ENCODE measurements around the gene GPRIN1.
A peak's percentile ranks its signal among the peaks of the same experiment; 100 is the strongest.

GPRIN1 gene

GRCh38 chr5:176581361-176581760 is 28.6 kb downstream of the GPRIN1 start:
- H3K36me3 ChIP-seq (ENCODE audit: low read length) = no peaks in the 10 kb centered on the region
- H3F3A ChIP-seq (ENCODE audit: insufficient read depth) = no peaks in the 10 kb centered on the region
- no peaks in the 10 kb centered on the region for H3K9me2 ChIP-seq (replicated peaks; ENCODE audit: insufficient read depth, low read length)
- H2AFZ ChIP-seq (ENCODE audit: low read depth, low read length, severe bottlenecking) = no peak overlapping the region
- H3K4me2 ChIP-seq (ENCODE audit: low read depth, low read length, poor library complexity, severe bottlenecking) = no peak overlapping the region
- TF ChIP-seq, protein P1, sequence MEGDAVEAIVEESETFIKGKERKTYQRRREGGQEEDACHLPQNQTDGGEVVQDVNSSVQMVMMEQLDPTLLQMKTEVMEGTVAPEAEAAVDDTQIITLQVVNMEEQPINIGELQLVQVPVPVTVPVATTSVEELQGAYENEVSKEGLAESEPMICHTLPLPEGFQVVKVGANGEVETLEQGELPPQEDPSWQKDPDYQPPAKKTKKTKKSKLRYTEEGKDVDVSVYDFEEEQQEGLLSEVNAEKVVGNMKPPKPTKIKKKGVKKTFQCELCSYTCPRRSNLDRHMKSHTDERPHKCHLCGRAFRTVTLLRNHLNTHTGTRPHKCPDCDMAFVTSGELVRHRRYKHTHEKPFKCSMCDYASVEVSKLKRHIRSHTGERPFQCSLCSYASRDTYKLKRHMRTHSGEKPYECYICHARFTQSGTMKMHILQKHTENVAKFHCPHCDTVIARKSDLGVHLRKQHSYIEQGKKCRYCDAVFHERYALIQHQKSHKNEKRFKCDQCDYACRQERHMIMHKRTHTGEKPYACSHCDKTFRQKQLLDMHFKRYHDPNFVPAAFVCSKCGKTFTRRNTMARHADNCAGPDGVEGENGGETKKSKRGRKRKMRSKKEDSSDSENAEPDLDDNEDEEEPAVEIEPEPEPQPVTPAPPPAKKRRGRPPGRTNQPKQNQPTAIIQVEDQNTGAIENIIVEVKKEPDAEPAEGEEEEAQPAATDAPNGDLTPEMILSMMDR (IDR thresholded peaks at IDR 0.05; ENCODE audit: insufficient read depth, low read length, poor library complexity, severe bottlenecking) = no peak
- TF ChIP-seq EZH2phosphoT487 (conservative IDR thresholded peaks at IDR 0.05; ENCODE audit: low read length) = no peak
- no peak overlapping the region for H3K9ac ChIP-seq (ENCODE audit: low read length)
- no peak overlapping the region for H3K4me3 ChIP-seq (ENCODE audit: insufficient read depth, low read length, poor library complexity, severe bottlenecking)
- H3K27me3 ChIP-seq (ENCODE audit: low read length) = no peaks in the 10 kb centered on the region
- H4K20me1 ChIP-seq (ENCODE audit: low read depth, low read length) = no peaks in the 10 kb centered on the region
- no peak overlapping the region for H3K27ac ChIP-seq (ENCODE audit: low read depth, low read length)
- no peaks in the 10 kb centered on the region for H3K79me2 ChIP-seq (ENCODE audit: insufficient read depth, low read length)
- peaks cover 11% of the 10 kb centered on the region for H3K9me3 ChIP-seq (ENCODE audit: insufficient read depth, low read length)

DNA sequence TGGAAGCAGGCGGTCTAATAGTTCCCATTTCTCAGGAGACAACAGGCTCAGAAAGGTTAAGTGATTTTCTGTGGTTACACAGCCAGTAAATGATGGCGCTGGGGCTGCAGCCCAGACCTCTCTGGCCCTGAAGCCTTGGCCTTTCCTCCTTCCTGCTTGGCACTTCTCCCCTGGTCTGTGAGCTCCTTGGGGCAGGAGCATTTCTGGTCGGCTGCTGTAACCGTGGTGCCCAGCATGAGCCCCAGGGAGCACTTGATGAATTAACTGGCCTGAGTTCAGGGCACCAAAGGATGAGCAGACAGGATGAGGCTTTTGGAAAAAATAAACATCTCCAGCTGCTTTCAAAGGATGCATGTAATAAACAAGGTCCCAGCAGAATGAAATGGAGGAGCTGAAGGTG is 30.6 kb downstream of the GPRIN1 start:
- Histone ChIP-seq H3K79me2 (ENCODE audit: insufficient read depth, low read length) (no peaks in the 10 kb centered on the region), H2AFZ (ENCODE audit: low read depth, low read length, severe bottlenecking) (no peak overlapping the region), H3K4me3 (ENCODE audit: insufficient read depth, low read length, poor library complexity, severe bottlenecking) (no peak overlapping the region), H3K9ac (ENCODE audit: low read length) (no peak overlapping the region), H3F3A (ENCODE audit: insufficient read depth) (no peaks in the 10 kb centered on the region), H3K27me3 (ENCODE audit: low read length) (no peaks in the 10 kb centered on the region), H4K20me1 (ENCODE audit: low read depth, low read length) (no peaks in the 10 kb centered on the region), H3K9me2 (replicated peaks; ENCODE audit: insufficient read depth, low read length) (no peaks in the 10 kb centered on the region), H3K9me3 (ENCODE audit: insufficient read depth, low read length) (no peaks in the 10 kb centered on the region), H3K27ac (ENCODE audit: low read depth, low read length) (no peak overlapping the region), H3K36me3 (ENCODE audit: low read length) (no peaks in the 10 kb centered on the region), H3K4me2 (ENCODE audit: low read depth, low read length, poor library complexity, severe bottlenecking) (no peak overlapping the region)
- TF ChIP-seq, protein P1 (IDR thresholded peaks at IDR 0.05; ENCODE audit: insufficient read depth, low read length, poor library complexity, severe bottlenecking) = no peak
- TF ChIP-seq EZH2phosphoT487 (conservative IDR thresholded peaks at IDR 0.05; ENCODE audit: low read length) = no peak

DNA sequence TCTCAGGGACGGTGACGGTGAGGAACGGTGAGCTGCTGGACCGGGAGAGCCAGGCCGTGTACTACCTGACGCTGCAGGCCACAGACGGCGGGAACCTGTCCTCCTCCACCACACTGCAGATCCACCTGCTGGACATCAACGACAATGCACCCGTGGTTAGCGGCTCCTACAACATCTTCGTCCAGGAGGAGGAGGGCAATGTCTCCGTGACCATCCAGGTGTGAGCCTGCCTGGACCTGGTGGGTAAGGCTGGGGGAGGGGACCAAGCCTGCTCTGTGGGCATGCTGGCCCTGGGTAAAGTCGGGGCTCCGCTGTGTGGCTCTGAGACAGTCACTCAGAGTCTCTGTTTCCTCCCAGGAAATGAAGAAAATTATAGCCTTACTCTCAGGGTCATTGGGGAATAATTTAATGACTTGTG is 31.6 kb downstream of the GPRIN1 start:
- TF ChIP-seq EZH2phosphoT487 (conservative IDR thresholded peaks at IDR 0.05; ENCODE audit: low read length) = no peak
- TF ChIP-seq, protein P1 (IDR thresholded peaks at IDR 0.05; ENCODE audit: insufficient read depth, low read length, poor library complexity, severe bottlenecking) = peak; percentile 21
- no peak overlapping the region for H2AFZ ChIP-seq (ENCODE audit: low read depth, low read length, severe bottlenecking)

More for the DNA sequence above, 31.6 kb downstream of the GPRIN1 start:
- Histone ChIP-seq H3K27ac (ENCODE audit: low read depth, low read length) (no peak overlapping the region), H3K4me3 (ENCODE audit: insufficient read depth, low read length, poor library complexity, severe bottlenecking) (no peak overlapping the region), H3K9me2 (replicated peaks; ENCODE audit: insufficient read depth, low read length) (no peaks in the 10 kb centered on the region), H3K27me3 (ENCODE audit: low read length) (no peaks in the 10 kb centered on the region), H3K4me2 (ENCODE audit: low read depth, low read length, poor library complexity, severe bottlenecking) (no peak overlapping the region), H4K20me1 (ENCODE audit: low read depth, low read length) (no peaks in the 10 kb centered on the region), H3K9me3 (ENCODE audit: insufficient read depth, low read length) (no peaks in the 10 kb centered on the region), H3K36me3 (ENCODE audit: low read length) (no peaks in the 10 kb centered on the region), H3K9ac (ENCODE audit: low read length) (no peak overlapping the region), H3F3A (ENCODE audit: insufficient read depth) (no peaks in the 10 kb centered on the region), H3K79me2 (ENCODE audit: insufficient read depth, low read length) (no peaks in the 10 kb centered on the region)

All from SU-DHL-6 (cell line).